Bronchial epithelial cell (primary cell): ENCODE data around the gene TMEM52. TPM values are rescaled to one million over a fixed set of nuclear protein-coding genes. Genes with fewer than 3 reads are reported as not detected.

Experiments used
- DNase-seq: peaks from one replicate; pipeline ENCODE4 v3.0.0-alpha.2; 2010; ENCODE audit warnings: low read depth
- FAIRE-seq: peaks from 2 replicates; lab custom pipeline; 2011; peaks lifted over from hg19 to GRCh38; lab: Jason Lieb, UNC
- H3K27me3 ChIP-seq: 2 replicates; pipeline ENCODE4 v1.5.1; 2011; ENCODE audit warnings: low read length; ENCODE audit not compliant: control insufficient read depth, insufficient read depth
- H3K36me3 ChIP-seq: 2 replicates; pipeline ENCODE4 v1.5.1; 2011; ENCODE audit warnings: low read length; ENCODE audit not compliant: control insufficient read depth, insufficient read depth
- H3K4me3 ChIP-seq: 2 replicates; pipeline ENCODE4 v1.5.1; 2011; ENCODE audit warnings: mild to moderate bottlenecking, low read depth, low read length, control low read depth
- total RNA-seq: library from RNA; depleted of rRNA; stranded (reverse); fragments of >200 nt; gene quantifications from 2 replicates; pipeline ENCODE4 v1.2.1, GENCODE V29; 2014
- TF ChIP-seq, protein P1 (sequence below): IDR thresholded peaks from 2 replicates; pipeline ENCODE4 v1.5.1; 2011; ENCODE audit warnings: mild to moderate bottlenecking, moderate library complexity, low read length, control low read depth, inconsistent platforms; ENCODE audit not compliant: insufficient read depth, severe bottlenecking

TMEM52 gene
- total RNA-seq, 1 donor from 2014 or later = 1.6 TPM

DNA sequence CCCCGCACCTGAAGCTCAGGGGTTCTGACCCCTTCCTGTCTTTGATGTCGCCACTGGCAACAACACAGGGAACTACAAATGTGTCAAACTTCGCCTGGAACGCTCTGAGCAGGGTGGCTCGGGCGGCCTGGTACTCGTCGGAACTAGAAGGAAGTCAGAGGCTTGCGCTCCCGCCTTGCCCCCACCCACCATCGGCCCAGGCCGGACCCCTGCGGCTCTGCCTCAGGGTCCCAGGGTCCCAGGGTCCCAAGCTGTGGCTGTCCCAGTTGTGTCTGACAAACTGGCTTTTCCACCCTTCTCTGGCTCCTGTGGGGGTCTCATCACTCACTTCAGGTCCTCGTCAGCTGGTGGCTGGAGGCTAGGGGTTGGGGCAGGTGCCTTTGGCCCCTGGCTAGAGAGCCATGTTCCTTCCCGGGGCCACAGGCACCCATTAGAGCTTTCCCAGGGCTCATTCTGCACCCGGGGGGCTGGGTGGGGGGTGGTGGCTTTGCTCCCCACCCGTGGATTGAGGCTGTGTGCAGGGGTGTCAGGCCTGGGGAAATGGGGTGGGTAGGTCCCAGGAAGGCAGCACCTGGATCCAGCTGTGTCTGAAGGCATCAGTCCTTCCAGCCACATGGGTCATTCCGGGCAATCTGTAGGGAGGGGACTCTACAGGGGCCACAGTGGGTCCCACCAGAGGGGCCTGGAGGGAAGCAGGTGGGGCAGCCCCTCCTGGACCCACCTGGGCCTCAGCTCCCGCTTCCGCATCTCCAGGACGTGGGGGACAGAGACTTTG lies 8.0 kb upstream of the TMEM52 start:
- no peaks in the 10 kb centered on the region for H3K27me3 ChIP-seq
- TF ChIP-seq, protein P1, sequence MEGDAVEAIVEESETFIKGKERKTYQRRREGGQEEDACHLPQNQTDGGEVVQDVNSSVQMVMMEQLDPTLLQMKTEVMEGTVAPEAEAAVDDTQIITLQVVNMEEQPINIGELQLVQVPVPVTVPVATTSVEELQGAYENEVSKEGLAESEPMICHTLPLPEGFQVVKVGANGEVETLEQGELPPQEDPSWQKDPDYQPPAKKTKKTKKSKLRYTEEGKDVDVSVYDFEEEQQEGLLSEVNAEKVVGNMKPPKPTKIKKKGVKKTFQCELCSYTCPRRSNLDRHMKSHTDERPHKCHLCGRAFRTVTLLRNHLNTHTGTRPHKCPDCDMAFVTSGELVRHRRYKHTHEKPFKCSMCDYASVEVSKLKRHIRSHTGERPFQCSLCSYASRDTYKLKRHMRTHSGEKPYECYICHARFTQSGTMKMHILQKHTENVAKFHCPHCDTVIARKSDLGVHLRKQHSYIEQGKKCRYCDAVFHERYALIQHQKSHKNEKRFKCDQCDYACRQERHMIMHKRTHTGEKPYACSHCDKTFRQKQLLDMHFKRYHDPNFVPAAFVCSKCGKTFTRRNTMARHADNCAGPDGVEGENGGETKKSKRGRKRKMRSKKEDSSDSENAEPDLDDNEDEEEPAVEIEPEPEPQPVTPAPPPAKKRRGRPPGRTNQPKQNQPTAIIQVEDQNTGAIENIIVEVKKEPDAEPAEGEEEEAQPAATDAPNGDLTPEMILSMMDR = no peak
- no peak for FAIRE-seq

DNA sequence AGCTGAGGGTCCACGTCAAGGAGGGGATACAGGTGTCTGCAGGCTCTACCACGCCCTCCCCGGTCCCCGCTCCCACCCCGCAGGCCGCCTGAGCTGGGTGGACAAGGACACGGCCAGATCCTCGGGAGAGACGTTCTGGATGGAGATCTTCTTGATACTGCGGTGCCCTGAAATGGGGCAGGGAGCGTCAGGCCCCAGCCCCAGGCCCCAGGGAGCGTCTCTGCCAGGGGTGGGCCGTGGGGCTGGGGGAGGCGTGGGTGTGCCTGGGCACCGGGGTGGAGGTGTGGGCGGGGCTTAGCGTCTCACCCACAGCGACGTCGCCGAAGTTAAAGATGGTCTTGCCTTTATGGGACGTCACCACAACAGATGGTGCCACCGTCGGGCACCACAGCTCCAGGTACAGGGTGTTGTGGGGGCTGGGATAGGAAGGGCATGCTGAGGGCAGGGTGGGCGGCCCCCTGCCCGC lies 7.3 kb upstream of the TMEM52 start:
- Histone ChIP-seq H3K4me3 (no peak overlapping the region), H3K36me3 (no peaks in the 10 kb centered on the region), H3K27me3 (no peaks in the 10 kb centered on the region)
- DNase-seq (no peak), FAIRE-seq (no peak)
- TF ChIP-seq, protein P1 = no peak

More for the DNA sequence above, 8.0 kb upstream of the TMEM52 start:
- Histone ChIP-seq H3K4me3 (no peak overlapping the region), H3K36me3 (no peaks in the 10 kb centered on the region)
- DNase-seq = no peak

GRCh38 chr1:1925437-1926345 lies 6.6 kb upstream of the TMEM52 start:
- FAIRE-seq = no peak
- H3K36me3 ChIP-seq = no peaks in the 10 kb centered on the region
- no peaks in the 10 kb centered on the region for H3K27me3 ChIP-seq
- no peak for DNase-seq
- TF ChIP-seq, protein P1 = no peak
- no peak overlapping the region for H3K4me3 ChIP-seq

DNA sequence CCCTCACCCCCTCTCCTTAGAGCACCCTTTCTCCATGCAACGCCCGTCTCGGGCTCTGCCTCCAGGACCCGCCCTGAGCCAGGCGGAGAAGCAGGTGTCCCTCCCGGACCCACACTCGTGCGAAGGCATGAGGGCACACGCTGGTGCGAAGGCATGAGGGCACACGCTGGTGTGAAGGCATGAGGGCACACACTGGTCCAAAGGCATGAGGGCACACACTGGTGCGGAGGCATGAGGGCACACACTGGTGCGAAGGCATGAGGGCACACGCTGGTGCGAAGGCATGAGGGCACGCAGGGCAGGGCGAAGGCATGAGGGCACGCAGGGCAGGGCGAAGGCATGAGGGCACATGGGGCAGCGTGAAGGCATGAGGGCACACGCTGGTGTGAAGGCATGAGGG lies 5.8 kb upstream of the TMEM52 start:
- FAIRE-seq (no peak), DNase-seq (no peak)
- TF ChIP-seq, protein P1 = no peak
- no peaks in the 10 kb centered on the region for H3K27me3 ChIP-seq
- H3K4me3 ChIP-seq = no peak overlapping the region
- no peaks in the 10 kb centered on the region for H3K36me3 ChIP-seq

DNA sequence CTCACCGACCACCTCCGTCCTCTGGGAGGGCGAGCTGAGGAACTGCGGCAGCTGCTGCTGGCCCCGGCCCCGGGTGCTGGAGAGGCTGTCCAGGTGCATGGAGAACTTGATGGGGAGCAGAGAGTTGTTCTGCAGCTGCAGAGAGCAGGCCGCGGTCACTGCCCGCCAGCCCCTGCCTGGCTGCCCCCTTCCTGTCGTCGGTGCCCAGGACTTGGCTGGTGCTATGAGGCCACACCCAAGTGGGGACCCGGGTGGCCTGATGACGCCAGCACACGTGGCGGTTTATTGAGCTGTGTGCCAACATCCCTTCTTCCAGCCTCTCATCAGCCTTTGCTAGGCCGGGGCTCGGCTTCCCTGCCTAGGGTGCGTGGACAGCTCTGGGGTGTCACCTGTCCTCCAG lies 5.3 kb upstream of the TMEM52 start:
- no peak for DNase-seq
- Histone ChIP-seq H3K27me3 (no peaks in the 10 kb centered on the region), H3K4me3 (no peak overlapping the region), H3K36me3 (no peaks in the 10 kb centered on the region)
- no peak for FAIRE-seq
- TF ChIP-seq, protein P1 = no peak
